GM23248 (cell line): Measurements from ENCODE around the gene KRT78.

ENCODE experiments used
- EZH2 ChIP-seq: fragments of 200-600 bp; sonication (generic); IDR thresholded peaks from 2 replicates; pipeline ENCODE4 v1.6.1; 2018; ENCODE audit warnings: antibody characterized with exemption, mild to moderate bottlenecking; ENCODE audit not compliant: insufficient read depth, poor library complexity, severe bottlenecking
- EZH2phosphoT487 ChIP-seq: fragments of 200-600 bp; sonication (generic); IDR thresholded peaks from 2 replicates; pipeline ENCODE4 v1.6.1; 2018; ENCODE audit warnings: antibody characterized with exemption, moderate library complexity, mild to moderate bottlenecking, low read depth; ENCODE audit not compliant: insufficient read depth

DNA sequence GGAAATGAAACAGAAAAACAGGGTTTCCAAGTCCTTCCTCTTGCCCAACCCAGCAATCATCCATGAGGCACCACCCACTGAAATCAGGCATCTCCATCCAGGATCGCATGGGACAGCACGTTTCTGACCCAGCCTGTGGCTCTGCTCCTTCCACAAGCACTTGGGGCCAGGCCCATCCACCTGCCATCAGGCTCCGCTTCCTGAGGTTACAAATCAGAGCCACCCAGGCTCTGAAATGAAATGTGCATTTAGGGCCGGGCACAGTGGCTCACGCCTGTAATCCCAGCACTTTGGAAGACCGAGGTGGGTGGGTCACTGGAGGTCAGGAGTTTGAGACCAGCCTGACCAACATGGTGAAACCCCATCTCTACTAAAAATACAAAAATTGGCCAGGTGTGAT is 717 bp upstream of the KRT78 start:
- no peak for TF ChIP-seq EZH2
- no peak for TF ChIP-seq EZH2phosphoT487
